Calu3 (cell line): ENCODE results near the gene RPP40. TPM values are rescaled to one million over a fixed set of nuclear protein-coding genes. Genes with fewer than 3 reads are reported as not detected.

Experiments
- BruUV-seq: library from RNA; stranded (reverse); fragments of 400-500 nt; replicated peaks from 2 replicates; lab custom pipeline; 2021; lab: Mats Ljungman, UMichigan
- CTCF ChIA-PET: fragments of 300-600 bp; sonication (Branson Sonifier 250); formaldehyde crosslinking; loops from one replicate; lab custom pipeline; 2022; ENCODE audit warnings: antibody characterized with exemption; lab: Charles Lee
- DNase-seq: peaks from one replicate; pipeline ENCODE4 v3.0.0; 2022
- H3K27ac Mint-ChIP-seq: one replicate; pipeline ENCODE4 v1.8.0; 2022; ENCODE audit warnings: mixed read lengths; ENCODE audit not compliant: unreplicated experiment
- H3K27me3 Mint-ChIP-seq: one replicate; pipeline ENCODE4 v1.8.0; 2022; ENCODE audit warnings: mixed read lengths; ENCODE audit not compliant: unreplicated experiment
- H3K36me3 Mint-ChIP-seq: one replicate; pipeline ENCODE4 v1.8.0; 2022; ENCODE audit warnings: mild to moderate bottlenecking, moderate library complexity, mixed read lengths; ENCODE audit not compliant: insufficient read depth, unreplicated experiment
- H3K4me1 Mint-ChIP-seq: one replicate; pipeline ENCODE4 v1.8.0; 2022; ENCODE audit warnings: mild to moderate bottlenecking, low read depth, mixed read lengths; ENCODE audit not compliant: unreplicated experiment
- H3K4me3 Mint-ChIP-seq: one replicate; pipeline ENCODE4 v1.8.0; 2022; ENCODE audit warnings: mild to moderate bottlenecking, low read depth, moderate library complexity, mixed read lengths; ENCODE audit not compliant: unreplicated experiment
- H3K9me3 Mint-ChIP-seq: one replicate; pipeline ENCODE4 v1.8.0; 2022; ENCODE audit warnings: low read depth, mixed read lengths; ENCODE audit not compliant: unreplicated experiment
- CTCF ChIP-seq: fragments of 200-600 bp; IDR thresholded peaks from one replicate; pipeline ENCODE4 v1.8.0; 2022; ENCODE audit warnings: antibody characterized with exemption; ENCODE audit not compliant: unreplicated experiment
- intact Hi-C: fragments of 100-400 bp; cut with micrococcal nuclease; formaldehyde crosslinking; loops from one replicate; pipeline ENCODE4 v1.10.0; 2022; ENCODE audit not compliant: unreplicated experiment
- total RNA-seq: library from RNA; stranded (reverse); gene quantifications from 2 replicates; pipeline ENCODE4 v1.2.3, GENCODE V29; 2022

RPP40 gene
- total RNA-seq, 1 experiment from 2014 or later: 11.1 TPM

DNA sequence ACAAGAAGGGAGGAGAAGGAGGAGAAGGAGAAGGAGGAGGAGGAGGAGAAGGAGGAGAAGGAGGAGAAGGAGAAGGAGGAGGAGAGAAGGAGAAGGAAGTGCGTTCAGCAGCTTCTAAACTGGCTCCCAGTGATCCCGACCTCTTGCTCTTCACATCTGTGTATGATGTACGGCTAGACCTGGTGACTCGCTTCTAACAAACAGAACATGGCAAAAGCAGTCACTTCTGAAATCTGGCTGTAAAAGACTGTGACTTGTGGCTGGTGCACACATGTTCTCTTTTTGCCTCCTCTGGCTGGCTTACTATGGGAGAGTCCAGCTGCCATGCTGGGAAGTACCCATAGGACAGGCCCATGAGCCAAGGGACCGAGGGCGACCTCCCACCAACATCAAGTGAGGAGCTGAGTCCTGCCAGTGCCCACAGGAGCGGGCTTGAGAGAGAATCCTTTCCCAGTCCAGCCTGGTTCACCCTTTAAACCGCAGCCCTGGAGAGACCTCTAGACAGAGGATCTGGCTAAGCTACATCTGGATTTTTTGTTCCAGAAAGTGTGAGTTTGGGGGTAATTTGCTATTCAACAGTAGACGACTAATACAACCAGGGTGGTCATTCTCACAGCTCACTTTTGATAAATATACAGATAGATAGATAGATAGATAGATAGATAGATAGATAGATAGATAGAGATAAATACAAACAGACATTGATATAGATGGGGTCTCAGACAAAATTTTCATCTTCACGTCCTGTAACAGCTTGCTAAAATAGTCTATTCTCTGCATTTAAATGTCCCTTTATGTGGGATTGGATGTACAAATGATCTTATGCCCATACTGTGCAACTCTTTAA, 42.3 kb downstream of the RPP40 start:
- no TSS peak for BruUV-seq
- DNase-seq: no peak
- TF ChIP-seq CTCF: no peak
- peaks cover 40% of the 10 kb centered on the region for H3K27me3 Mint-ChIP-seq
- CTCF ChIA-PET: interaction anchor here (0.6 kb wide), 1 partner anchor 1532 kb away, joined by 6 read pairs; no protein-coding TSS in a partner anchor
- H3K9me3 Mint-ChIP-seq: no peaks in the 10 kb centered on the region
- H3K27ac Mint-ChIP-seq: no peak overlapping the region
- no peak overlapping the region for H3K4me3 Mint-ChIP-seq
- peaks cover 5% of the 10 kb centered on the region for H3K36me3 Mint-ChIP-seq
- intact Hi-C loops: no loop called here
- H3K4me1 Mint-ChIP-seq: no peaks in the 10 kb centered on the region

- peaks cover 18% of the 10 kb centered on the region for H3K27me3 Mint-ChIP-seq
- H3K4me1 Mint-ChIP-seq: no peaks in the 10 kb centered on the region
- no peaks in the 10 kb centered on the region for H3K36me3 Mint-ChIP-seq
- no TSS peak for BruUV-seq
- CTCF ChIA-PET: no interaction called here
- H3K27ac Mint-ChIP-seq: no peak overlapping the region
- no peak overlapping the region for H3K4me3 Mint-ChIP-seq
- no peak for TF ChIP-seq CTCF
- no peaks in the 10 kb centered on the region for H3K9me3 Mint-ChIP-seq
- DNase-seq: no peak
- intact Hi-C loops: no loop called here
Measured at GRCh38 chr6:4958624-4959023, 45.2 kb downstream of the RPP40 start.

DNA sequence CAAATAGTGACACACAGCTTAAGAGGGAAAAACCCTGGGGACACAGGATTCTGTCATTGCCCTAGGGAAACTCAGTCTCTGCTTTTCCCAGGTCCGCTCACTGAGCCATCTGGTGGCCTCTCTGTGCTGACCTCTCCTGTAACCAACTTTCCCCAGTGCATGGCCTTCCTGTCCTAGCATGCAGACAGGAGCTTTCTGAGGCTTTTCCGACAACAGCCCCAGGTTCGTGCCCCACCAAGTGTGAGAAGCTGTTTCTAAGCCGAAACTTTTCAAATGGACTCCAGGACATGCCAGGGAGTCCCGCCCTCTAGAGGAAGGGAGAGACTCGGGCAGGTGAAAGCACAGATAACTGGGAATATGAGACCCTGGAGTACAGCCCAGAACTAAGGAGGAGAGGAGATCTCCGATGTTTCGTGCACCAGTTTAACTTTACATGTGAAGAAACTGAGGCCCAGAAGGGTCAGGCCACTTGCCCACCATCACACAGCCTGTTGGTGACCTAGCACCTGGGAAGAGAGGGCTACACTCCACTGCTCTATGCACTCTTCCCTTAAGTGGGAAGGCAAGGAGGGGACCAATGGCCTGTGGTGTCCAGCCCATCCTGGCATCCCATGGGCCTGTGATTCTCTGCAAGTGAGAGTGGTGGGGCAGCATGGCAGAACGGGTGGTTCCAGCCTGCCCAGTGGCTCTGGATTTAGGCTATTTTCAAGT, 46.2 kb downstream of the RPP40 start:
- Mint-ChIP-seq H3K4me3 (no peak overlapping the region), H3K27me3 (peaks cover 18% of the 10 kb centered on the region), H3K36me3 (no peaks in the 10 kb centered on the region), H3K4me1 (no peaks in the 10 kb centered on the region), H3K9me3 (no peaks in the 10 kb centered on the region), H3K27ac (no peak overlapping the region)
- peak; percentile 3 for DNase-seq
- intact Hi-C loops: no loop called here
- no peak for TF ChIP-seq CTCF
- CTCF ChIA-PET: no interaction called here
- BruUV-seq: TSS peak; percentile 9

DNA sequence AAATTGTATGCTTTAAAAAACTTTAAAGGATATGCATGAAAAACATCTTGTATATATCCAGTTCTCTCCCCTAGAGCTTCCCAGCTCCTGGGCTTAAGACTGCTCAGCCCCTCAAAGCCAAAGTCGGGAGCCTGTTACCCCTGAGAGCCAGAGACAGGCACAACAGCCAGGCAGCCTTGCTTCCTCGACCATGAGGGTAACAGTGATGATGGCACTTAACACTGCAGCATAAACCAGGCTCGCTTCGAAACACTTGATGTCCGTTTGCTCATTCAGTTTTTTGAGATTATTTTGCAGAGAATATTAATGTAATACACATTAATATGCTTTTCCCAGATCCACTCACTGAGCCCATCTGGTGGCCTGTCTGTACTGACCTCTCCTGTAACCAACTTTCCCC, 47.2 kb downstream of the RPP40 start:
- H3K27ac Mint-ChIP-seq: no peak overlapping the region
- CTCF ChIA-PET: no interaction called here

More for the DNA sequence above, 47.2 kb downstream of the RPP40 start:
- no peaks in the 10 kb centered on the region for H3K9me3 Mint-ChIP-seq
- H3K27me3 Mint-ChIP-seq: peaks cover 14% of the 10 kb centered on the region
- no peaks in the 10 kb centered on the region for H3K36me3 Mint-ChIP-seq
- no peaks in the 10 kb centered on the region for H3K4me1 Mint-ChIP-seq
- intact Hi-C loops: no loop called here
- H3K4me3 Mint-ChIP-seq: no peak overlapping the region
- BruUV-seq: no TSS peak
- no peak for DNase-seq
- no peak for TF ChIP-seq CTCF
